Omental fat pad (tissue), 4 donors: ENCODE results near the gene CPLX1. TPM values are rescaled to one million over a fixed set of nuclear protein-coding genes. Genes with fewer than 3 reads are reported as not detected.

Source experiments
- ATAC-seq: fragments of 150-250 bp; one replicate; pipeline ENCODE4 v1.9.1; 2016; ENCODE audit warnings: mild to moderate bottlenecking, moderate library complexity; ENCODE audit not compliant: low FRiP score
- DNase-seq: peaks from one replicate; pipeline ENCODE4 v3.0.0-alpha.2; 2019; ENCODE audit warnings: low spot score
- total RNA-seq, 4 donors: library from RNA; depleted of rRNA; stranded (reverse); fragments of >200 nt; gene quantifications; one replicate each; pipeline ENCODE4 v1.1.0, GENCODE V29; 2016
- TF ChIP-seq, protein P1 (sequence below), 3 donors: fragments of 450-650 bp; IDR thresholded peaks; one replicate each; pipeline ENCODE4 v1.5.1; 2016 to 2017; ENCODE audit warnings: antibody characterized with exemption in 3 of 3, mild to moderate bottlenecking in 3 of 3, moderate library complexity in 2 of 3

The CPLX1 gene
- 1 to 10 TPM in 3 of 4 donors, not detected in 1; 1.1 to 2.0 (median 1.9) TPM for total RNA-seq

DNA sequence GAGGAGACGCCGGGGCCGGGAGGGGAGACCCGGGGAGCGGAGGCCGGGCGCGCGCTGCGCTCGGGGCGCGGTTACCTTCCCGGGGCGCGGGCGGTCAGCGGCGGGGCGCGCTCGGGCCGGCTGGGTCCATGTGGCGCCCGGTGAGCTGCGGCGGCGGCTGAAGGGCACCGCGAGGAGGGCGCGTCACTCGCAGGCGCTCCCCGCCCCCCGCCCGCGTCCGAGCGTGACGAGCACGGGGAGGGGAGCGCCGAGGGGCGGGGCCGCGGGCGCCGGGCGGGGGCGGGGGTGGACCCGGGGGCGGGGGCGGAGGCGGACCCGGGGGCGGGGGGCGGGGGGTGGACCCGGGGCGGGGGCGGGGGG lies at the start of gene CPLX1:
Gene CPLX1 (minus strand): TSS at position 159 of the 360 bp plus-strand sequence. CDS start 1,607 bp downstream, outside the sequence.
- DNase-seq = no peak
- TF ChIP-seq, protein P1, sequence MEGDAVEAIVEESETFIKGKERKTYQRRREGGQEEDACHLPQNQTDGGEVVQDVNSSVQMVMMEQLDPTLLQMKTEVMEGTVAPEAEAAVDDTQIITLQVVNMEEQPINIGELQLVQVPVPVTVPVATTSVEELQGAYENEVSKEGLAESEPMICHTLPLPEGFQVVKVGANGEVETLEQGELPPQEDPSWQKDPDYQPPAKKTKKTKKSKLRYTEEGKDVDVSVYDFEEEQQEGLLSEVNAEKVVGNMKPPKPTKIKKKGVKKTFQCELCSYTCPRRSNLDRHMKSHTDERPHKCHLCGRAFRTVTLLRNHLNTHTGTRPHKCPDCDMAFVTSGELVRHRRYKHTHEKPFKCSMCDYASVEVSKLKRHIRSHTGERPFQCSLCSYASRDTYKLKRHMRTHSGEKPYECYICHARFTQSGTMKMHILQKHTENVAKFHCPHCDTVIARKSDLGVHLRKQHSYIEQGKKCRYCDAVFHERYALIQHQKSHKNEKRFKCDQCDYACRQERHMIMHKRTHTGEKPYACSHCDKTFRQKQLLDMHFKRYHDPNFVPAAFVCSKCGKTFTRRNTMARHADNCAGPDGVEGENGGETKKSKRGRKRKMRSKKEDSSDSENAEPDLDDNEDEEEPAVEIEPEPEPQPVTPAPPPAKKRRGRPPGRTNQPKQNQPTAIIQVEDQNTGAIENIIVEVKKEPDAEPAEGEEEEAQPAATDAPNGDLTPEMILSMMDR (IDR thresholded peaks at IDR 0.05) = no peak
- no peak for ATAC-seq

DNA sequence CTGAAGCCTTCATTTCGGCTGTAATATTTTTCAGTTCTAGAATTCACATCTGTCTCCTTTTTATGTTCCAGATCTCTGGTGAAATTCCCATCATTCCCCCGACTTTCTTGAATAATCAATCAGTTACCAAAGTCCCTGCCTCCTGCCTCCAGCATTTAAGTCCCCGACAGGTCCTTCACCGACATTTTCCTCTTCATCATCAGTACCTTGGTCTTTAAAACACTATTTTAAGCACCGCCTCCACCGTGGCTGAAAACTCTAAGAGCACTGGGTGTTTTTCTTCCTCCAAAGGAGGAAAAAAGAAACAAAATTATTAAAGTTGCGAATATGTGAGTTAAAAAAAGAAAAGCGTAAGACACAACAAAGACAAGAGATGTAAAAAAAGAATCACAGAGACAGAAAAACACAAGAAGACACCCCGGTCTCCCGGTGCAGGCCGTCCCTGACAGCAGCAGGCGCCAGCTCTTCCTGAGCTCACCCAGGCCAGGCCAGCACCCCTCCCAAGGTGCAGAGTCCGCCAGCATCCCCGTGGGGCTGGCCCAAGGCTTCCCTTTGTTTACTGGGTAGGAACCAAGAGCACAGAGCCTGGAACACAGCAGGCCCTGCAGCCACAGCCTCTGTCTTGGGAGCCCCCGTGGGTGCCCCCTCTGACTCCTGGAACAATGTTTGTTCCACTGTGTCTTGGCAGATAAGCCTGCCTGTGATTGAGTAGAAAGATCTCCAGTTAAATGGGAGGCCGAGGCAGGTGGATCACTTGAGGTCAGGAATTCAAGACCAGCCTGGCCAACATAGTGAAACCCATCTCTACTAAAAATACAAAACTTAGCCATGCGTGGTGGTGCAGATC lies 49.3 kb upstream of the CPLX1 start:
- DNase-seq (no peak), ATAC-seq (no peak)
- TF ChIP-seq, protein P1 (IDR thresholded peaks at IDR 0.05) = no peak

DNA sequence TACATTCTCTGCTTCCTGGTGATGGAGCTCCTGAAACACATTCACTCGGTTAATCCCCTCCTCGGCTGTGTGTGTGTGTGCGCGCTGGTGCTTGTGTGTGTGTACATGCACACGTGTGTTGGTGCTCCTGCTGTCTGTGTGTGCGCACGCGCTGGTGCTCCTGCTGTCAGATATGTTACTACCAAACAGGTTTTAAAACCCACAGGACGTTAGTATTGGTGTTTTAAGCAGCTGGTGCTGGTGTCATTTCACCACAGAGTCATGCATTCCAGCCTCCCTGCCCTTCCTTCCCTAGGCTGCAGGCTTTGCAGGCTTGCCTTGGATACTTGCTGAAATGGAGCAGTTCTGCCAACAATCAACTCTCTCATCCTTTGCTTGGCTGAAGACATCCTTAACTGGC lies 48.1 kb upstream of the CPLX1 start:
- TF ChIP-seq, protein P1 (IDR thresholded peaks at IDR 0.05) = no peak
- DNase-seq = no peak
- no peak for ATAC-seq

DNA sequence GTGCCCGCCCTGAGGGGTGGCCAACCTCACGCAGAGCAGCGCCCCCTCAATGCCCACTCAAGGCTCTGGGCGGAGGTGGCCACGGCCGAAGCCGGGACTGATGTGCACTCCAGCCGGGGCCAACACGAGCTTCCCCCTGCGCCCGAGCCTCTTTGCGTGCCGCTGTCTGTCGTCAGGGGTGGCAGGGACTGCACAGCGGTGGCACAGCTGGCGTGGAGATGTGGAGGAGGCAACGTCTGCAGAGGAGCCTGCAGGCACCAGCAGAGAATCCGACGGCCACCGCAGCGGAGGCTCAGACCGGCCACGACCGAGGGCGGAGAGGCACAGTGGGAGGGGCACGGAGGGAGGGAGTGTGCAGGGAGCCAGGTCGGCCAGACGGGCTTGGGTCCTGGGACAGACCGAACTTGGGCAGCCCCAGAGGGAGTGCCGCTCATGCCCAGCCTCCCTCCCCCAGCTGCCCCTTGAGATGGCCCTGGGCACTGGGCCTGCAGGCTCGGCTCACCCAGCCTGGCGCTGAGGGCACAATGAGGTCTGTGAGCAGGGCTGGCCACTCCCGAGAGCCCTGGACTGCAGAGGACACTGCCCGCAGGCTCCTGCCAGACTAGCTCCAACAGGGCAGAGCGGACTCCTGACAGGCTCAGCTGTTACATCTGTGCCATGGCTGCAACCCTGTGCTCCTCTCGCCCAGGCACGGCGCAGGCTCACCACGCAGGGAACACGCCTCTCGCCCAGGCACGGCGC lies 46.5 kb upstream of the CPLX1 start:
- no peak for DNase-seq
- no peak for ATAC-seq
- TF ChIP-seq, protein P1 (IDR thresholded peaks at IDR 0.05) = no peak

DNA sequence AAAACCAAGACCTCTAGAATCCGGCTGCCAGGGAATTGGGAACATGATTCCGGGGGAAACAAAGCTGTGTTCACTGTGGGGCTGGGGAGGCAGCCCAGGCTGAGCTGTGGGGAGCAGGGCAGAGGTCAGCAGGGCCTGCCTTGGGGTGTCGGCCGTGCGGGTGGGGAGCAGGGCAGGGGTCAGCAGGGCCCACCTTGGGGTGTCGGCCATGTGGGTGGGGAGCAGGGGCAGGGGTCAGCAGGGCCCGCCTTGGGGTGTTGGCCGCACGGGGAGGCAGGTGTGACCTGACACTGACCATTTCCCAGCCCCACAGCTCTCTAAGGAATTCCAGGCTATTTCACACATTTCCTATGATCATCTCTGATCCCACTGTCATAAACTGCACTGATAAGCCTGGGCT lies 45.6 kb upstream of the CPLX1 start:
- ATAC-seq (no peak), DNase-seq (no peak)
- TF ChIP-seq, protein P1 (IDR thresholded peaks at IDR 0.05) = no peak

DNA sequence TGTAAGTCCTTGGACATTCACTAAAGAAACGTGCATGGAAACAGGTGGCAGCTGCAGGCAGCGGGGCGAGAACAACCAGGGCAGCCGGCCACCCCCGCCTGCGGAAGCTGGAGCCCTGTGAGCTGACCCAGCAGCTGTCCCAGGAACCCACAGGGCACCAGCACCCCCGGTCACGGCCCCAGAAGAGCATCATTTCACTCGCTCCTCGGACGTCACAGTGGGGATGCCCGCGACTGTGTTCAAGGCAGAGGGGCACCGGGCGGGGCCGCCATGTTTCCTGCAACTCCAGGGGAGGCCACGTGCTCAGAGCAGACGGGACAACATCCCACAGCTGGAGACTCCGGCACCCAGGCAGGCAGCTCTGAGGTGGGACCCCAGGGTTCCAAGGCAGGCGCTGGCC lies 45.0 kb upstream of the CPLX1 start:
- TF ChIP-seq, protein P1 (IDR thresholded peaks at IDR 0.05) = no peak
- ATAC-seq (no peak), DNase-seq (no peak)
